ENCODE data around the gene MAPK11. TPM values are rescaled to one million over a fixed set of nuclear protein-coding genes. Genes with fewer than 3 reads are reported as not detected.

MAPK11 gene
- total and polyA plus RNA-seq, 7 donors, result 0.23 to 7.3 (median 2.9) TPM

DNA sequence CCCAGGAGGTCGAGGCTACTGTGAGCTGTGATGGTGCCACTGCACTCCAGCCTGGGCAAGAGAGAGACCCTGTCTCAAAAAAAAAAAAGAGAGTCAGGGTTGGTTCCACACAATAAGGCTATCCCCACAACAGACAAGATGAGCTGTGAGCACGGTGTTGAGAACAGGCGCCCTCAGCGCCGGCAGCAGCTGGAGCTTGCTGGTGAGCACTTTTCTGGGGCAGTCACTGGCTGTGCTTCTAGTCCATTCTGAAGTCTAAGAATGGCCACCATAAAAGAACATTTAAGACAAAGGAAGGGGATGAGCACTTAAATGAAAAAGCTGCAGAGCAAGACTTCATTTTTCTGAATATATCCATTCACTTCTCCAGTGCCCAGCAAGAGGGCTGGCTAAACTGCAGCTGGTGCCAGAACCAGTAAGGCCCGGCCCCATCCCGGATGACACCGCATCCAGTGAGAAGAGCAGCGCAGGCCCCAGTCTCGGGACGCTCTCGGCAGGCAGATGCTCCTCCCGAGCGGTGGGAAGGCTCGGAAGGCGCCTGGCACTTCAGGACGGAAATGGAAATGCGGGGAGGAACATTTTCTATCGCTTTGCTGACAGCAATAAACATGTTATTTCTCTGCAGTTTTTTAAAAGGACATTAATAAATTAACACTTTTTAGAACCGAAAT lies 37.6 kb downstream of the MAPK11 start:
- 95 to 96% methylated on average over 20 of the region's 20 CpGs for WGBS, 2 donors
- no peaks in the 10 kb centered on the region for H3K9me3 ChIP-seq
- no peaks in the 10 kb centered on the region for H3K4me1 ChIP-seq
- H3K27me3 ChIP-seq, result no peaks in the 10 kb centered on the region
- no peak overlapping the region for H3K27ac ChIP-seq
- DNase-seq, result peak; percentile 53
- intact Hi-C loops (cut with DNase I), result no loop called here
- TF ChIP-seq, protein P1, sequence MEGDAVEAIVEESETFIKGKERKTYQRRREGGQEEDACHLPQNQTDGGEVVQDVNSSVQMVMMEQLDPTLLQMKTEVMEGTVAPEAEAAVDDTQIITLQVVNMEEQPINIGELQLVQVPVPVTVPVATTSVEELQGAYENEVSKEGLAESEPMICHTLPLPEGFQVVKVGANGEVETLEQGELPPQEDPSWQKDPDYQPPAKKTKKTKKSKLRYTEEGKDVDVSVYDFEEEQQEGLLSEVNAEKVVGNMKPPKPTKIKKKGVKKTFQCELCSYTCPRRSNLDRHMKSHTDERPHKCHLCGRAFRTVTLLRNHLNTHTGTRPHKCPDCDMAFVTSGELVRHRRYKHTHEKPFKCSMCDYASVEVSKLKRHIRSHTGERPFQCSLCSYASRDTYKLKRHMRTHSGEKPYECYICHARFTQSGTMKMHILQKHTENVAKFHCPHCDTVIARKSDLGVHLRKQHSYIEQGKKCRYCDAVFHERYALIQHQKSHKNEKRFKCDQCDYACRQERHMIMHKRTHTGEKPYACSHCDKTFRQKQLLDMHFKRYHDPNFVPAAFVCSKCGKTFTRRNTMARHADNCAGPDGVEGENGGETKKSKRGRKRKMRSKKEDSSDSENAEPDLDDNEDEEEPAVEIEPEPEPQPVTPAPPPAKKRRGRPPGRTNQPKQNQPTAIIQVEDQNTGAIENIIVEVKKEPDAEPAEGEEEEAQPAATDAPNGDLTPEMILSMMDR (IDR thresholded peaks at IDR 0.05), result no peak
- TF ChIP-seq POLR2AphosphoS5 (IDR thresholded peaks at IDR 0.05) (no peak), EP300 (IDR thresholded peaks at IDR 0.05) (no peak)
- peaks cover 4 to 54% (median 18%) of the 10 kb centered on the region in 4 donors for H3K36me3 ChIP-seq
- H3K4me3 ChIP-seq, result no peak overlapping the region

GRCh38 chr22:50229370-50229769 lies 40.8 kb downstream of the MAPK11 start:
- Histone ChIP-seq H3K4me3 (no peak overlapping the region), H3K9me3 (no peaks in the 10 kb centered on the region), H3K36me3 (peaks cover 18 to 72% (median 41%) of the 10 kb centered on the region in 4 donors), H3K4me1 (no peaks in the 10 kb centered on the region), H3K27ac (no peak overlapping the region), H3K27me3 (no peaks in the 10 kb centered on the region)
- TF ChIP-seq EP300 (IDR thresholded peaks at IDR 0.05), result no peak
- no peak for TF ChIP-seq POLR2A (IDR thresholded peaks at IDR 0.05)
- no peak for TF ChIP-seq POLR2AphosphoS5 (IDR thresholded peaks at IDR 0.05)
- TF ChIP-seq, protein P1 (IDR thresholded peaks at IDR 0.05), result no peak
- peak; percentile 44 for DNase-seq
- intact Hi-C loops (cut with DNase I), result no loop called here
- WGBS, 2 donors, result 96% methylated on average over 16 of the region's 16 CpGs

DNA sequence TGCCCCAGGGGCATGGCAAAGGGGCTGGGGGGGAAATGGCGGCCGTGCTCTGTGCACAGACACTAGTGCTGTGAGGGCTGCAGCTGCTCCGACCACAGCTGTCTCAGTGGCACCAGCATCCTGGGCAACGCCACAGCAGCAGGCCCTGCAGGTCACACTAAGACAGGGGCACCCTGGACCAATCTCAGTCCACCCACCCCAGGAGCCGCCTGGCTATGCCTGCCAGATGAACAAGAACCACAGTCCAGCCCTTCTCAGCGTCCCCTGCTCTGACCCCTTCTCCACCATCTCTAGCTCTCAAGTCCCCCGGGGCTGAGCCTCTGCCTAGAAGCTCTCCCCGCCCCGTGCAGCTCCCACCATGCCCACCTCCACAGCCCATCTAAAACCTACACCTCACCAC lies 41.8 kb downstream of the MAPK11 start:
- WGBS, 2 donors, result 91 to 97% methylated on average over 9 of the region's 9 CpGs
- H3K4me1 ChIP-seq, result no peaks in the 10 kb centered on the region
- intact Hi-C loops (cut with DNase I), result no loop called here
- peaks cover 23 to 79% (median 49%) of the 10 kb centered on the region in 4 donors for H3K36me3 ChIP-seq
- H3K27ac ChIP-seq, result no peak overlapping the region
- peak; percentile 59 for DNase-seq
- no peaks in the 10 kb centered on the region for H3K9me3 ChIP-seq
- TF ChIP-seq POLR2A (IDR thresholded peaks at IDR 0.05), result no peak
- TF ChIP-seq, protein P1 (IDR thresholded peaks at IDR 0.05), result no peak
- TF ChIP-seq POLR2AphosphoS5 (IDR thresholded peaks at IDR 0.05), result no peak
- no peak for TF ChIP-seq EP300 (IDR thresholded peaks at IDR 0.05)
- H3K4me3 ChIP-seq, result no peak overlapping the region
- no peaks in the 10 kb centered on the region for H3K27me3 ChIP-seq

DNA sequence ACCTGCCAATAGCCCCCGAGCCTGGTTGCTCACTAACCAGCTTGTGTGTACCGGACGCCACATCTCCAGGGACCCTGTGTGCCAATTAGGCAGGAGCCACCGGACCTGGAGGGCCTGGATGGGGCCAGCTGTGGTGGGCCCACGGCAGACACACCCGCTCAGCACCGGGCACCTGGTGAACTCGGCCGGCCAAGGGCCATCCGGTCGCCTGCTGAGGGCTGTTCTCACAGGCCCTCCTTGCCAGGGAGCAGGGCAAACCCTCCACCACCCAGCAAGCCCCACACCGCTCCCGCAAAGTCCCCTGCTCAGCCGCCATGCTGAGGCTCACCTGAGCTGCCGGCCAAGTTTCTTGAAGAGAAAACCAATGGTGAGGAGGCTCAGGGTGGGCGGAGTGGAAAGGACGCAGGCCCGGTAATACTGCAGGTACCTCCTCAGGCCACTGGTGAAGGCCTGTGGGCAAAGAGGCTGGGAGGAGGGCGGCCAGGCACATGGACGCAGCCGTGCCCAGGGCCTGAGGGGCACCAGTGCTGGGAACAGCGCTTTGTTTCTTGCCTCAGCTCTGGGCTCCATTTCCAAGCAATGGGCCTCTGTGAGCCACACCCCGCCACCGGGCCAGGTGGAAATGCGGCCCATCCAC lies 42.5 kb downstream of the MAPK11 start:
- WGBS, 2 donors, result 92 to 96% methylated on average over 25 of the region's 25 CpGs
- DNase-seq, result peak; percentile 63
- peaks cover 30 to 79% (median 51%) of the 10 kb centered on the region in 4 donors for H3K36me3 ChIP-seq
- no peak overlapping the region for H3K4me3 ChIP-seq
- H3K4me1 ChIP-seq, result no peaks in the 10 kb centered on the region
- H3K27me3 ChIP-seq, result no peaks in the 10 kb centered on the region
- TF ChIP-seq EP300 (IDR thresholded peaks at IDR 0.05) (no peak), POLR2AphosphoS5 (IDR thresholded peaks at IDR 0.05) (no peak), POLR2A (IDR thresholded peaks at IDR 0.05) (no peak)
- TF ChIP-seq, protein P1 (IDR thresholded peaks at IDR 0.05), result no peak
- intact Hi-C loops (cut with DNase I), result no loop called here
- no peak overlapping the region for H3K27ac ChIP-seq
- no peaks in the 10 kb centered on the region for H3K9me3 ChIP-seq

Measured in sigmoid colon (tissue), 7 donors.